Testis (tissue), 2 donors: ENCODE results near the gene ZNF473.

ENCODE experiments used
- POLR2A ChIP-seq: fragments of 450-650 bp; IDR thresholded peaks from one replicate; pipeline ENCODE4 v1.6.1; 2017; ENCODE audit warnings: antibody characterized with exemption, mild to moderate bottlenecking, moderate library complexity
- TF ChIP-seq, protein P1 (sequence below), 3 experiments: fragments of 450-650 bp in 2 of 3; fragments of 200-600 bp in 1 of 3; sonication (generic) in 1 of 3; IDR thresholded peaks; one replicate each; pipeline ENCODE4 v1.5.1; 2016 to 2019; ENCODE audit warnings: antibody characterized with exemption in 3 of 3, mild to moderate bottlenecking in 2 of 3, moderate library complexity in 1 of 3

GRCh38 chr19:50030225-50030624, 4.4 kb downstream of the ZNF473 start:
- no peak for TF ChIP-seq POLR2A
- TF ChIP-seq, protein P1, sequence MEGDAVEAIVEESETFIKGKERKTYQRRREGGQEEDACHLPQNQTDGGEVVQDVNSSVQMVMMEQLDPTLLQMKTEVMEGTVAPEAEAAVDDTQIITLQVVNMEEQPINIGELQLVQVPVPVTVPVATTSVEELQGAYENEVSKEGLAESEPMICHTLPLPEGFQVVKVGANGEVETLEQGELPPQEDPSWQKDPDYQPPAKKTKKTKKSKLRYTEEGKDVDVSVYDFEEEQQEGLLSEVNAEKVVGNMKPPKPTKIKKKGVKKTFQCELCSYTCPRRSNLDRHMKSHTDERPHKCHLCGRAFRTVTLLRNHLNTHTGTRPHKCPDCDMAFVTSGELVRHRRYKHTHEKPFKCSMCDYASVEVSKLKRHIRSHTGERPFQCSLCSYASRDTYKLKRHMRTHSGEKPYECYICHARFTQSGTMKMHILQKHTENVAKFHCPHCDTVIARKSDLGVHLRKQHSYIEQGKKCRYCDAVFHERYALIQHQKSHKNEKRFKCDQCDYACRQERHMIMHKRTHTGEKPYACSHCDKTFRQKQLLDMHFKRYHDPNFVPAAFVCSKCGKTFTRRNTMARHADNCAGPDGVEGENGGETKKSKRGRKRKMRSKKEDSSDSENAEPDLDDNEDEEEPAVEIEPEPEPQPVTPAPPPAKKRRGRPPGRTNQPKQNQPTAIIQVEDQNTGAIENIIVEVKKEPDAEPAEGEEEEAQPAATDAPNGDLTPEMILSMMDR (IDR thresholded peaks at IDR 0.05) = no peak
